ENCODE measurements around the gene CDON.
"Not testable (repeated sequence)": the region's sequence is repeated elsewhere in the genome, so short reads cannot be mapped to it uniquely, and the experiment has no call there.

GRCh38 chr11:126028534-126028933 is 34.1 kb downstream of the CDON start:
- TF ChIP-seq EZH2phosphoT487 (IDR thresholded peaks at IDR 0.05; ENCODE audit: borderline replicate concordance, low read length); CTCF (conservative IDR thresholded peaks at IDR 0.05; ENCODE audit: low read depth, low read length); EZH2 (IDR thresholded peaks at IDR 0.05; ENCODE audit: low read length, unreplicated experiment): not testable (repeated sequence)
